OCI-LY7 (cell line): ENCODE measurements around the gene FAM89B. TPM values are rescaled to one million over a fixed set of nuclear protein-coding genes. Genes with fewer than 3 reads are reported as not detected.
A peak's percentile ranks its signal among the peaks of the same experiment; 100 is the strongest.

Experiments used
- BruUV-seq: library from RNA; stranded (reverse); fragments of 400-500 nt; replicated peaks from 2 replicates; lab custom pipeline; 2021; lab: Mats Ljungman, UMichigan
- CTCF ChIA-PET: fragments of 300-600 bp; sonication (Branson Sonifier 250); formaldehyde crosslinking; loops from one replicate; lab custom pipeline; 2022; ENCODE audit warnings: antibody characterized with exemption; ENCODE audit not compliant: unreplicated experiment; lab: Charles Lee
- POLR2A ChIA-PET: fragments of 300-600 bp; sonication (Branson Sonifier 250); formaldehyde crosslinking; loops from one replicate; lab custom pipeline; 2022; ENCODE audit warnings: antibody characterized with exemption; lab: Charles Lee
- DNase-seq: peaks from one replicate; pipeline ENCODE4 v3.0.0-alpha.2; 2015; ENCODE audit warnings: low spot score
- H2AFZ ChIP-seq: fragments of 200-600 bp; sonication (generic), shearing (Covaris generic); 2 replicates; pipeline ENCODE4 v1.6.1; 2014; ENCODE audit warnings: mild to moderate bottlenecking, antibody characterized with exemption, low read length, moderate library complexity
- H3K27ac ChIP-seq: fragments of 200-600 bp; sonication (generic); 2 replicates; pipeline ENCODE4 v1.5.1; 2014; ENCODE audit warnings: mixed run types, low read depth, mild to moderate bottlenecking, moderate library complexity, low read length, inconsistent platforms; ENCODE audit not compliant: poor library complexity, severe bottlenecking
- H3K36me3 ChIP-seq: fragments of 200-600 bp; sonication (generic); 2 replicates; pipeline ENCODE4 v1.6.1; 2014; ENCODE audit warnings: mild to moderate bottlenecking, antibody characterized with exemption, low read length, moderate library complexity, mixed read lengths; ENCODE audit not compliant: insufficient read depth
- H3K4me1 ChIP-seq: fragments of 200-600 bp; sonication (generic); 2 replicates; pipeline ENCODE4 v1.5.1; 2014; ENCODE audit warnings: mild to moderate bottlenecking, low read length; ENCODE audit not compliant: insufficient read depth, poor library complexity, severe bottlenecking
- H3K4me2 ChIP-seq: fragments of 200-600 bp; sonication (generic); 2 replicates; pipeline ENCODE4 v1.6.1; 2014; ENCODE audit warnings: mild to moderate bottlenecking, low read length
- H3K4me3 ChIP-seq: fragments of 200-600 bp; sonication (generic); 2 replicates; pipeline ENCODE4 v1.5.1; 2014; ENCODE audit warnings: mild to moderate bottlenecking, low read depth, low read length; ENCODE audit not compliant: poor library complexity, severe bottlenecking
- H3K79me2 ChIP-seq: fragments of 200-600 bp; sonication (generic); 2 replicates; pipeline ENCODE4 v1.6.1; 2016; ENCODE audit warnings: low read depth, mild to moderate bottlenecking, low read length, moderate library complexity, mixed read lengths; ENCODE audit not compliant: insufficient read depth
- H3K9me2 ChIP-seq: fragments of 200-600 bp; sonication (generic); 2 replicates; pipeline ENCODE4 v1.6.1; 2016; ENCODE audit warnings: mild to moderate bottlenecking, low read length, mixed read lengths; ENCODE audit not compliant: insufficient read depth
- H3K9me3 ChIP-seq: fragments of 200-600 bp; sonication (generic); 2 replicates; pipeline ENCODE4 v1.6.1; 2014; ENCODE audit warnings: mild to moderate bottlenecking, mixed run types, low read length, mixed read lengths
- H4K20me1 ChIP-seq: fragments of 200-600 bp; sonication (generic); 2 replicates; pipeline ENCODE4 v1.6.1; 2014; ENCODE audit warnings: mild to moderate bottlenecking, antibody characterized with exemption, low read length, moderate library complexity, mixed read lengths; ENCODE audit not compliant: insufficient read depth
- CTCF ChIP-seq: fragments of 200-600 bp; sonication (generic); conservative IDR thresholded peaks from 2 replicates; pipeline ENCODE4 v1.5.1; 2014; ENCODE audit warnings: mild to moderate bottlenecking, antibody characterized with exemption, low read length, moderate library complexity, mixed read lengths
- EZH2phosphoT487 ChIP-seq: fragments of 200-600 bp; sonication (generic); IDR thresholded peaks from 2 replicates; pipeline ENCODE4 v1.6.1; 2018; ENCODE audit warnings: low read depth, borderline replicate concordance, mild to moderate bottlenecking, mixed run types, antibody characterized with exemption, low read length, moderate library complexity, mixed read lengths
- intact Hi-C: fragments of 100-400 bp; cut with micrococcal nuclease; formaldehyde crosslinking; loops from one replicate; pipeline ENCODE4 v1.10.0; 2022; ENCODE audit not compliant: unreplicated experiment
- total RNA-seq, 2 experiments: library from RNA; depleted of rRNA in 1 of 2; stranded (reverse); fragments of >200 nt in 1 of 2; shearing (Covaris generic) in 1 of 2; gene quantifications; 2 replicates each; pipeline ENCODE4 v1.2.3, GENCODE V29; 2014 to 2022

Gene FAM89B
- total RNA-seq, 2 experiments from 2014 or later = 17.9 to 26.4 TPM

DNA sequence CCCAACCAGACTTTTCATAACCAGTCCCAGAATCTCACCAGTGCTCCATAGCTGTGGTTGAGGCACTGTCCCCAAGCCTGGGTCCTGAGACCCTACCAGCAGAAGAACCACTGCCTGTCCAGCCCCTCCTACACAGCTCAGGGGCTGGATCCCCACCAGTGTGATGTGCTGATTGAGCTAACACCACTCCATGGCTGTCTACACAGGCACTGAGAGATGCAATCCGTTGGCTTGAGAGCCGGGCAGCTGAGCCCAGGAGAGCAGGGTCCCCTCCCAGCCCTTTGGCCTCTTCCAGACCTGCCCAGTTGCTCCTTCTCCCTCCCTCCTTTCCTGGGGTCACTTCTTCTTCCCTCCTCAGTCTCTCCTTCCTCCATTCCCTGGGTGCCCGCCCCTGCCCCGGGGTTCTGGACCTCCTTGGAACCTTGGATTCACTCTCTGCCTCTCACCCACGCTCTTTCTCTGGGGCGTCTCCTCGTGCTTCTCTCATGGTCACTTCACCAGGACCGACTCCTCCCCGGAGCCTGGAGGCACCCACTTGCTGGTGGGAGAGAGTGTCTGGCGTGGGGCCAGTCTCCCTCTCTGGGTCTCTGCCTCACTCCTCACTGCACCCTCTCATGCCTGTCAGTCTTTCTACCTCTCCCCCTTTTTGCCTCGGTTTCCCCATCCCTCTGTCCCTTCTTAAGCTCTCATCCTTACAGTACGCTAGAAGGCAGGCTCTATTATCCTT lies 48.2 kb upstream of the FAM89B start:
- intact Hi-C loops = no loop called here
- ChIA-PET CTCF (interaction anchor here (0.9 to 1.0 kb wide), 2 partner anchors 21 to 36 kb away, joined by 4 to 5 read pairs; no protein-coding TSS in a partner anchor), POLR2A (interaction anchor here (1.0 kb wide), 1 partner anchor 24 kb away, joined by 3 read pairs; no protein-coding TSS in a partner anchor)
- Histone ChIP-seq H3K9me3 (no peaks in the 10 kb centered on the region), H3K4me3 (peak overlapping the region; percentile 51), H3K4me1 (peaks cover 22% of the 10 kb centered on the region), H3K4me2 (peak overlapping the region; percentile 67), H2AFZ (0 out of 2 replicates have a peak overlapping the region, but pooled peaks have one; percentile 27), H3K9me2 (no peaks in the 10 kb centered on the region), H3K79me2 (peaks cover 7% of the 10 kb centered on the region; the same call in 1 of the 2 replicates), H3K27ac (no peak overlapping the region), H4K20me1 (no peaks in the 10 kb centered on the region), H3K36me3 (peaks cover 7% of the 10 kb centered on the region; the same call in 1 of the 2 replicates)
- no TSS peak for BruUV-seq
- DNase-seq = no peak
- TF ChIP-seq EZH2phosphoT487 = no peak
- TF ChIP-seq CTCF = no peak

DNA sequence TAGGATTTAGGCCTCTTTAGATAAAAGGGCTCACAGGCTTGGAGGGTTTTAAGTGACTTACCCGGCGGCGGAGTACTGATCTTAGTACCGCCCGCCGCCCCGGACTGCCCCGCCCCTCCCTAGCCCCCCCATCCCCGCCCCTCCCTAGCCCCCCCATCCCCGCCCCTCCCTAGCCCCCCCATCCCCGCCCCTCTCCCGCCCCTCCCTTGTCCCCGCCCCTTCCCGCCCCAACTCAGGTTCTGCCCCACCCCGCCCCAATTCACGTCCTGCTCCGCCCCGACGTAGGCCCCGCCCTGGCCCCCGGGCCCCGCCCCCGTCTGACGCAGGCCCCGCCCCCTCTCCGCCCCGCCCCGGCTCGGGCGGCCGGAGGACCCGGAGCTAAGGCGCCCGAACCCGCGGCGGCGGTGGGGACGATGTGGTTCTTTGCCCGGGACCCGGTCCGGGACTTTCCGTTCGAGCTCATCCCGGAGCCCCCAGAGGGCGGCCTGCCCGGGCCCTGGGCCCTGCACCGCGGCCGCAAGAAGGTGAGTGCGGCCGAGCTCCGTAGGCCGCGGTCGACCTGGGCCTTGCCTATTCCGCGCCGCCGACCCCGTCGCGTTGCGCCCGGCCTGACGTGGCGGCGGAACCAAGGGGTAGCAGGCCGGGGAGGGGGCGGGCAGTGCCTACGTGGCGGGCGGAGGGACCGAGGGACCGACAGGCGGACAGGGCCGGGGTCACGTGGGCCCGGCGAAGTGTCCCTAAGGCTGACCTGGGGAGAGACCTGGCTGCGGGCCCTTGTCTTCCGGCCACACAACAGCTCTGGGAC lies 47.4 kb upstream of the FAM89B start, which contains the start of gene SCYL1:
SCYL1 (plus strand) TSS at position 343 of the 805 bp plus-strand sequence; CDS start at position 414, 71 bp downstream.
- no peaks in the 10 kb centered on the region for H3K9me2 ChIP-seq
- H3K4me2 ChIP-seq = peak within 1 kb of the TSS; percentile 92
- DNase-seq = peak; percentile 80
- peaks cover 7% of the 10 kb centered on the region; the same call in 1 of the 2 replicates for H3K36me3 ChIP-seq
- H3K4me1 ChIP-seq = peaks cover 29% of the 10 kb centered on the region
- TF ChIP-seq EZH2phosphoT487 (no peak), CTCF (no peak)
- CTCF ChIA-PET = interaction anchor here (0.5 to 1.0 kb wide), 5 partner anchors 14 to 766 kb away, joined by 3 to 6 read pairs (median 4); no protein-coding TSS in a partner anchor
- intact Hi-C loops = no loop called here
- H4K20me1 ChIP-seq = no peaks in the 10 kb centered on the region
- H3K4me3 ChIP-seq = peak within 1 kb of the TSS; percentile 95
- peak within 1 kb of the TSS; percentile 27; the same call in 1 of the 2 replicates for H2AFZ ChIP-seq
- H3K27ac ChIP-seq = no peak within 1 kb of the TSS
- H3K9me3 ChIP-seq = no peaks in the 10 kb centered on the region
- H3K79me2 ChIP-seq = peaks cover 7% of the 10 kb centered on the region; the same call in 1 of the 2 replicates
- BruUV-seq = no TSS peak
- POLR2A ChIA-PET = interaction anchor here (0.5 to 1.0 kb wide), 3 partner anchors 20 to 28 kb away, joined by 3 read pairs; no protein-coding TSS in a partner anchor
